GM20000 (cell line): ENCODE results near the gene SHANK2.

Experiments used
- DNase-seq: peaks from one replicate; pipeline ENCODE4 v3.0.0; 2012; ENCODE audit warnings: low spot score
- TF ChIP-seq, protein P1 (sequence below): IDR thresholded peaks from 2 replicates; pipeline ENCODE4 v1.5.1; 2012; ENCODE audit warnings: mild to moderate bottlenecking, control low read depth; ENCODE audit errors: extremely low read depth, missing control alignments

Gene SHANK2

DNA sequence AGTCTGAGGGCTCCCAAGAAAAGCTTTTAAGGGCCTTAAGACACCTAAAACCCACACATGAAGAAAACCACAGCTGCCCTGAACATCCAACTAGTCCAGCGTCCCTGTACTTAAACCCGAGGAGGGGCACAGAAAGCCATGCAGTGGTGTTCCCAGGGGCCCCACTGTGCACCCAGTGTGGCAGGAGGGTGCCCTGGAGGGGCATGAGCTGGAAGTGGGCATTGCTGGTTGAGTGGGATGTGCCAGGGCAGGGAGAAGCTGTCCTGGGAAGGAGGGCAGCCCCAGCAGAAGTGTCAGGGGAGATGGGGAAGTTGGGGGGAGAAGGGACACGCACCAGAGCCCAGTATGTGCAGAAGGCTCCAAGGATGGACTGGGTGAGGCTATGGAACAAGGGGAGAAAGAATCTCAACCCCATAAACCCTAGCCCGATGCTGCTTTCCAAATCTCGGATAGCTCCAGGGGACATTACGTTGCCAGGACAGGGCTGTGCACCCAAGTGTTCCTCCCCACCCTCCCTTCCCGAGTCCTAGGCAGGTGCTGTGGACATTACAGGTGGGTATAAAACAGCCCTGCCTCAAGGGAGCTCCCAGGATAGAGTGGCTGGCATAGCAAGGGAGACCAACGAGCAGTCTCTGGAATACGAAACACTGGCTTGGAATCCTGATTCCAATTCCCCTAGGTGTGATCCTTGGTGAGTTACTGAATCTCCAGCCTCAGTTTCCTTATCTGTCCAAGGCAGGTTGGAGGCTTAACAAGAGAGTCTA lies 44.2 kb downstream of the SHANK2 start:
- DNase-seq = no peak
- TF ChIP-seq, protein P1, sequence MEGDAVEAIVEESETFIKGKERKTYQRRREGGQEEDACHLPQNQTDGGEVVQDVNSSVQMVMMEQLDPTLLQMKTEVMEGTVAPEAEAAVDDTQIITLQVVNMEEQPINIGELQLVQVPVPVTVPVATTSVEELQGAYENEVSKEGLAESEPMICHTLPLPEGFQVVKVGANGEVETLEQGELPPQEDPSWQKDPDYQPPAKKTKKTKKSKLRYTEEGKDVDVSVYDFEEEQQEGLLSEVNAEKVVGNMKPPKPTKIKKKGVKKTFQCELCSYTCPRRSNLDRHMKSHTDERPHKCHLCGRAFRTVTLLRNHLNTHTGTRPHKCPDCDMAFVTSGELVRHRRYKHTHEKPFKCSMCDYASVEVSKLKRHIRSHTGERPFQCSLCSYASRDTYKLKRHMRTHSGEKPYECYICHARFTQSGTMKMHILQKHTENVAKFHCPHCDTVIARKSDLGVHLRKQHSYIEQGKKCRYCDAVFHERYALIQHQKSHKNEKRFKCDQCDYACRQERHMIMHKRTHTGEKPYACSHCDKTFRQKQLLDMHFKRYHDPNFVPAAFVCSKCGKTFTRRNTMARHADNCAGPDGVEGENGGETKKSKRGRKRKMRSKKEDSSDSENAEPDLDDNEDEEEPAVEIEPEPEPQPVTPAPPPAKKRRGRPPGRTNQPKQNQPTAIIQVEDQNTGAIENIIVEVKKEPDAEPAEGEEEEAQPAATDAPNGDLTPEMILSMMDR = no peak

DNA sequence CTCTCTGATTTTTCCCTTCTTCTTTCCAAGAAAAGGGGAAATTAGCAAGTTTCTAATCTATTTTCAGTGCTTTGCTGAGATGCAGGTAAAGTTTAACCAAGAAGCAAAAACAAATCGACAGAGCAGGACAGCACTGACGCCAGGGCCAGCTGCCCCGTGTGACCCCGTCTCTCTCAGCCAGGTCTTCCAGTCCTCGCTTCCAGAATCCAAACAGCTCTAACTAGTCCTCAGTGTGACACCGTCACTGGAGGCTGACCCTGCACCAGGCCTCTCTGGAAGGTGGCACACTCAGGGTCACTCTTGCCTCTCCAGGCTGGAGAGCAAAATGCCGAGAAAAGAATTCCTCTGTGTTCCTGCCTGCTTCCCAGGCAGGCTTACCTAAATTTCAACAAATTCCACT lies 44.8 kb downstream of the SHANK2 start:
- no peak for DNase-seq
- TF ChIP-seq, protein P1 = no peak

- TF ChIP-seq, protein P1 = no peak
- no peak for DNase-seq
Measured at GRCh38 chr11:71206186-71206585, 46.2 kb downstream of the SHANK2 start.

DNA sequence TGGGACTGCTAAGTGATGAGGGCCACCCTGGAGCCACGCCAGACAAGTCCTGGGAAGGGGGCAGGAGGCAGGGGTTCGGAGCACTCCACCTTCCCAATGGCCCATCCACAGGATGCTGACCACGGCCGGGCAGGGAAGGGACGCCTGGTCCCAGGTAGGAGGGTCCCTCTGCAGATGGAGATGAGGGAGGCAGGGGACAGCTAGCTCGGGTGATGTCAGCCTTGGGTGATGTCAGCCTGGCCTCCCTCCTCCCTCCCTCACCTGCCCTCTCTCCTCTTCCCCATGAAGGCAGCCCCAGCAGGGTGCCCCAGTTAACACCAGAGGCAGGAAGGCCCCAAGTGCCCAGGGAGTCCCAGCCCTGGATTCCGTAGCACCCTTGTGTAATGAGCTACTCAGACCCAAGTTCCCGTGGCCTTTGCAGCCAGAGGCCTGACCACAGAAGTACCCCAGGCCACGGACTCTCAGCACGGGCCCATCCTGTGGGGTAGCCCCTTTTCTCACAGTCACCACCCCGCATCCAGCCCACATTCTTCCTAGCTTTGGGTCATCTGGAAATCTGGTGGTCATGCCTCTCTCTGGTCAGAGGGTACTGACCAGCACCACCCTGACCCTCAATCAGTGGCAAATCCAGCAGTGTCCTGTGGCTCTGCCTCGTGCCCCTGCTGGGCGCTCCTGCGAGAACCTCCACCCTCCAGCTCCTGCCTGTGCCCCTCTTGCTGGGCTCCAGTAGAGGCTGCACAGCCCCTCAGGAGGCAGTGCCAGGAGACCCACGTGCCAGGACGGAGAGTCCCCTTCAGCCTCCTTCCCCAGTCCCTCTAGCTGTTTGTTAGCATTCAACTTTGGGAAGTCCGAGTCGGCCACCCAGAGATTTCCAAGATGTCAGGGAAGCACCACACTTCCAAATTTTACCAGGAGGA lies 47.4 kb downstream of the SHANK2 start:
- TF ChIP-seq, protein P1 = no peak
- no peak for DNase-seq

DNA sequence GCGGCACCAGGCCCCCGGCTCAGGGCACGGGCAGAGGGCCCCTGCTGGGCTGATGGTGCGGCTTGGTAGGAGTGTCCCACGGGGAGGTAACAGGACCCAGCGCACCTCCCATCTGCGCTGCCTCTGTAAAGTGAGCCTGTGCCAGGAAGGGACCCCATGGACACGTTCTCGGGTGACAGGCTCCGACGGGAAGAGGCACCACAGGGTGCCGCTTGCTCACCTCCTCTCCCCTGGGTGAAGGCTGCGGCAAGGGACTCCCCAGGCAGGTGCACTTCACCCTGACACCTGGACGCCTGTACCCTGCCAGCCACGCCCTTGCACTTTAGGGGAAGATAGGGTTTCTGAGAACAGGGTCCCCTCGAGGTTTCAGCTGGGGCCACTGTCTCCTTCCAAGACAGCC lies 48.1 kb downstream of the SHANK2 start:
- no peak for DNase-seq
- TF ChIP-seq, protein P1 = no peak

- DNase-seq = no peak
- TF ChIP-seq, protein P1 = no peak
Measured at GRCh38 chr11:71203681-71204080, 48.7 kb downstream of the SHANK2 start.

DNA sequence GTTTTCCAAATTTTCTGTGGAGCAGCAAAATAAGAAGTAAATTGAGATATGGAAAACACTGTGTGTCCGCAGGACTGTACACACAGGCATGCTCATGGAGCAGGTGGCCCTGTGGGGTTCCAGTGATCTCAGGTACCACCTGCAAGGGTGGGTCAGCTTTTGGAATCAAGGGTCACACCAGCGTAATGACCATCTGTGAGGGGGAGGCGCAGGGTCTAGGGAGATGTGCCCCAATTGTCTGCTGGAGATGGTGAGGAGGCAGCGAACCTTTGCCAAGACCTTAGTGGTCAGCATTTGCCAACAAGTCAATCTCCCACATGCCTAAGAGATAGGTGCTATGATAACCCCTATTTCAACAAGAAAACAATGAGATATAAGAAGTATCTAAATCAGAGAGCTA lies 49.4 kb downstream of the SHANK2 start:
- no peak for DNase-seq
- TF ChIP-seq, protein P1 = no peak
